Measurements from ENCODE around the gene STK40.

Gene STK40

DNA sequence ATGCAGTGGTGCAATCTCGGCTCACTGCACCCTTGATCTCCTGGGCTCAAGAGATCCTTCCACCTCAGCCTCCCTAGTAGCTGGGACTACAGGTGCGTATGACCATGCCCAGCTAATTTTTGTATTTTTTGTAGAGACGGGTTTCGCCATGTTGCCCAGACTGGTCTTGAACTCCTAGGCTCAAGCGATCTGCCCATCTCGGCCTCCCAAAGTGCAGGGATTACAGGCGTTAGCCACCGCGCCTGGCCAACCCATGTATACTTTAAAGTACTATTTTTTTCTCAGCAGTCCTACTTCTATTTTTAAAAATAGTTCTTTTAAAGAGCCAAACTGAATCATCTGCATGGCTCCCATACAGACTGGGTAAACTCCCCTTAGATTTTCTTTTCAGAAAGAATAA is 3.5 kb downstream of the STK40 start:
- H3K4me3 ChIP-seq (ENCODE audit: severe bottlenecking): no peak overlapping the region
- H3K27ac ChIP-seq (ENCODE audit: poor library complexity, severe bottlenecking): no peak overlapping the region
- no peaks in the 10 kb centered on the region for H3K9me3 ChIP-seq (ENCODE audit: severe bottlenecking)
- 0 out of 2 replicates have a peak, but pooled peaks cover 4% of the 10 kb centered on the region for H3K36me3 ChIP-seq (ENCODE audit: low read depth)
- TF ChIP-seq, protein P1, sequence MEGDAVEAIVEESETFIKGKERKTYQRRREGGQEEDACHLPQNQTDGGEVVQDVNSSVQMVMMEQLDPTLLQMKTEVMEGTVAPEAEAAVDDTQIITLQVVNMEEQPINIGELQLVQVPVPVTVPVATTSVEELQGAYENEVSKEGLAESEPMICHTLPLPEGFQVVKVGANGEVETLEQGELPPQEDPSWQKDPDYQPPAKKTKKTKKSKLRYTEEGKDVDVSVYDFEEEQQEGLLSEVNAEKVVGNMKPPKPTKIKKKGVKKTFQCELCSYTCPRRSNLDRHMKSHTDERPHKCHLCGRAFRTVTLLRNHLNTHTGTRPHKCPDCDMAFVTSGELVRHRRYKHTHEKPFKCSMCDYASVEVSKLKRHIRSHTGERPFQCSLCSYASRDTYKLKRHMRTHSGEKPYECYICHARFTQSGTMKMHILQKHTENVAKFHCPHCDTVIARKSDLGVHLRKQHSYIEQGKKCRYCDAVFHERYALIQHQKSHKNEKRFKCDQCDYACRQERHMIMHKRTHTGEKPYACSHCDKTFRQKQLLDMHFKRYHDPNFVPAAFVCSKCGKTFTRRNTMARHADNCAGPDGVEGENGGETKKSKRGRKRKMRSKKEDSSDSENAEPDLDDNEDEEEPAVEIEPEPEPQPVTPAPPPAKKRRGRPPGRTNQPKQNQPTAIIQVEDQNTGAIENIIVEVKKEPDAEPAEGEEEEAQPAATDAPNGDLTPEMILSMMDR (IDR thresholded peaks at IDR 0.05; ENCODE audit: poor library complexity, severe bottlenecking): no peak
- no peak for DNase-seq (ENCODE audit: low spot score)
- H3K27me3 ChIP-seq (ENCODE audit: insufficient read depth, poor library complexity, severe bottlenecking): no peaks in the 10 kb centered on the region
- H3K4me1 ChIP-seq (ENCODE audit: insufficient read depth, poor library complexity, severe bottlenecking): peaks cover 6% of the 10 kb centered on the region
- ATAC-seq (ENCODE audit: low read depth): no peak

DNA sequence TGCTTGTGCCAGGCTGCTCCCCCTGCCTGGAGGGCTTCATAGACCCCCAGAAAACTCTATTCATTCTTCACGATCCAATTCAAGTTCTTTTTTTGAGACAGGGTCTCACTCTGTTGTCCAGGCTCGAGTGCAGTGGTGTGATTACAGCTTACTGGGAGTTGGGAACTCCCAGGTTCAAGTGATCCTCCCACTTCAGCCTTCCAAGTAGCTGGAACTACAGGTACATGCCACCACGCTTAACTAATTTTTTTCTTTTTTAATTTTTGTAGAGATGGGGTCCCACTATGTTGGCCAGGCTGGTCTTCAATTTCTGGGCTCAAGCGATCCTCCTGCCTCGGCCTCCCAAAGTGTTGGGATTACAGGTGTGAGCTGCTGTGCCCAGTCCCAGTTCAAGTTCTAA is 4.3 kb downstream of the STK40 start:
- no peak overlapping the region for H3K27ac ChIP-seq (ENCODE audit: poor library complexity, severe bottlenecking)
- H3K4me1 ChIP-seq (ENCODE audit: insufficient read depth, poor library complexity, severe bottlenecking): no peaks in the 10 kb centered on the region
- 0 out of 2 replicates have a peak, but pooled peaks cover 4% of the 10 kb centered on the region for H3K36me3 ChIP-seq (ENCODE audit: low read depth)
- no peak overlapping the region for H3K4me3 ChIP-seq (ENCODE audit: severe bottlenecking)
- DNase-seq (ENCODE audit: low spot score) (no peak), ATAC-seq (ENCODE audit: low read depth) (no peak)
- H3K9me3 ChIP-seq (ENCODE audit: severe bottlenecking): no peaks in the 10 kb centered on the region
- H3K27me3 ChIP-seq (ENCODE audit: insufficient read depth, poor library complexity, severe bottlenecking): no peaks in the 10 kb centered on the region
- TF ChIP-seq, protein P1 (IDR thresholded peaks at IDR 0.05; ENCODE audit: poor library complexity, severe bottlenecking): no peak

DNA sequence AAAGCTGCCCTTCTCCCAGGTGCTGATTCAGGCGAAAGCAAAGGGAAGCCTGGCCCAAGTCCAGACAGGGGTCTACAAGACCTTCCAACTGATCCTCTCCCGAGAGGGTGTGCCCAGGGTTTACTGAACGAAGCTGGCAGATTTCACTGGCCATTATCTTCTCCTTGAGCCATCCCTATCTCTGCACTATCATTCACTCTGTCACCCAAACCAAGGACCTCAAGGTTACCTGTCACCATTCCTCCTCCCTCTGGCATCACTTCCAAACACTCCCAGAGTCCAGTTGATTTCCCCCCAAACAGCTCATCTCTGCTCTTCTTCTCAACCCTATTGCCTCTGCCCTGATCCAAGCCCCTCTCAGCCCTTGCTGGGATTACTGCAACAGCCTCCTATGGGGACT is 4.9 kb downstream of the STK40 start:
- no peak overlapping the region for H3K4me3 ChIP-seq (ENCODE audit: severe bottlenecking)
- H3K9me3 ChIP-seq (ENCODE audit: severe bottlenecking): no peaks in the 10 kb centered on the region
- TF ChIP-seq, protein P1 (IDR thresholded peaks at IDR 0.05; ENCODE audit: poor library complexity, severe bottlenecking): no peak
- no peak for DNase-seq (ENCODE audit: low spot score)
- H3K27ac ChIP-seq (ENCODE audit: poor library complexity, severe bottlenecking): no peak overlapping the region
- 0 out of 2 replicates have a peak, but pooled peaks cover 4% of the 10 kb centered on the region for H3K36me3 ChIP-seq (ENCODE audit: low read depth)
- H3K4me1 ChIP-seq (ENCODE audit: insufficient read depth, poor library complexity, severe bottlenecking): no peaks in the 10 kb centered on the region
- no peak for ATAC-seq (ENCODE audit: low read depth)
- H3K27me3 ChIP-seq (ENCODE audit: insufficient read depth, poor library complexity, severe bottlenecking): no peaks in the 10 kb centered on the region

DNA sequence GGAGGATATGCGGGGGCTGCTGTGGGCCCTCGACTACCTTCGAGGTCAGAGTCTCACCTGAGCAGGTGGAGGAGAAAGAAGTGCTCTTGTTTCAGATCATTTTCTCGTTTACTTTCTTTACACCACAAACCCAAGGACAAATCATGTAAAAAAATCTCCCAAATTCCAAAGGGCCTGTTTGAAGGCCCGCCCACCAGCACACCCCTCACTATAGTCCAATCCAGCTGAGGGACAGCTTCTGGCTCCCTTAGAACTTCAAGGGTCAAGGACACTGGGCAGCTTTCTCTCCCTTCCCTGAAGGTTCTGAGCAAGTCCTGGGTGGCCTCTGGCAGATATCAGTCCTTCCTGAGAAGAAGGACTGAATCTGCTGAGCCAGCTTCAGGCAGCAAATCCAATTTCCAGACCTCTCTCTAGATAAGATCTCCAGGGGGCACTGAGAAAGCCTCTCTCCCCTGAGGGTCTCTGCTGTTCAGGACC is 5.5 kb downstream of the STK40 start:
- TF ChIP-seq, protein P1 (IDR thresholded peaks at IDR 0.05; ENCODE audit: poor library complexity, severe bottlenecking): no peak

DNA sequence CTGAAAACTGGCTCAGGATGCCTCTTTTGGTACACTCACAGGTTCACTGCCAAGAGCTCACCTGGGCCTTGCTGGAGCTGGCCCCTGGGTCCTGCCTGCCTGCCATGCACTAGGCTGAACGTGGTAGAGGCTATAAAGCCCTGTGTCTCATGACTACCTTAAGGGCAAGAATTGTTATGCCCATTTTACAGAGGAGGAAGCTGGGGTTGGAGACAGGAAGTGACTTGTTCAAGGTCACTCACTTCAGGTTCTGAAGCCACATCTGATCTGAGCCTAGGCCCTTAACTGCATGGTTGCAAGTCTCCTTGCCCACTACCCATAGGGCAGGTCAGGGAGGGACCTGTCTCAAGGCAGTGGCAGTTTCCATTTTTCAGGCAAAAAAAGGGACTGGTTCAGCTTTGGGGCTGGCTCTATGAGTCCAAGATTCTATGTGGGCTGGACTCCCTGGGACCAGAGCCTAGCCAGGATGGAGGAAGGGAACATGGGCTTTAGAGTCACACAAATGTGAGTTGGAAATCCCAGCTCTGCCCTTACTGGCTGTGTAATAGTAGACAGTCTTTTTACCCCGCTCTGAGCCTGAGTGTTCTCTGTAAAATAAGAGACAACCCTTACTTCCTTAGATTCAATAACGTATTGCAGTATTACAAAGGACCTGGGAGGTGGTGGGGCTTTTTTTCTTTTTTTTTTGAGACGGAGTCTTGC is 7.8 kb downstream of the STK40 start:
- DNase-seq (ENCODE audit: low spot score) (no peak), ATAC-seq (ENCODE audit: low read depth) (no peak)
- Histone ChIP-seq H3K27ac (ENCODE audit: poor library complexity, severe bottlenecking) (no peak overlapping the region), H3K9me3 (ENCODE audit: severe bottlenecking) (no peaks in the 10 kb centered on the region), H3K4me1 (ENCODE audit: insufficient read depth, poor library complexity, severe bottlenecking) (peaks cover 21% of the 10 kb centered on the region), H3K36me3 (ENCODE audit: low read depth) (peaks cover under 1% of the 10 kb centered on the region), H3K27me3 (ENCODE audit: insufficient read depth, poor library complexity, severe bottlenecking) (no peaks in the 10 kb centered on the region), H3K4me3 (ENCODE audit: severe bottlenecking) (no peak overlapping the region)
- TF ChIP-seq, protein P1 (IDR thresholded peaks at IDR 0.05; ENCODE audit: poor library complexity, severe bottlenecking): no peak

More for the DNA sequence above, 5.5 kb downstream of the STK40 start:
- H3K4me3 ChIP-seq (ENCODE audit: severe bottlenecking): no peak overlapping the region
- H3K4me1 ChIP-seq (ENCODE audit: insufficient read depth, poor library complexity, severe bottlenecking): peaks cover under 1% of the 10 kb centered on the region
- H3K27ac ChIP-seq (ENCODE audit: poor library complexity, severe bottlenecking): no peak overlapping the region
- H3K9me3 ChIP-seq (ENCODE audit: severe bottlenecking): no peaks in the 10 kb centered on the region
- H3K36me3 ChIP-seq (ENCODE audit: low read depth): 0 out of 2 replicates have a peak, but pooled peaks cover 4% of the 10 kb centered on the region
- no peak for DNase-seq (ENCODE audit: low spot score)
- no peak for ATAC-seq (ENCODE audit: low read depth)
- no peaks in the 10 kb centered on the region for H3K27me3 ChIP-seq (ENCODE audit: insufficient read depth, poor library complexity, severe bottlenecking)
